Lung microvascular endothelial cell (primary cell): Measurements from ENCODE around the gene RSPO4. TPM values are rescaled to one million over a fixed set of nuclear protein-coding genes. Genes with fewer than 3 reads are reported as not detected.
"Not testable (repeated sequence)": the region's sequence is repeated elsewhere in the genome, so short reads cannot be mapped to it uniquely, and the experiment has no call there.

Experiments
- DNase-seq, 2 donors: peaks; one replicate each; pipeline versions ENCODE4 v3.0.0 to v3.0.0-alpha.2; 2010; ENCODE audit warnings: low read depth in 2 of 2
- total RNA-seq: library from RNA; depleted of rRNA; stranded (reverse); fragments of >200 nt; gene quantifications from 2 replicates; pipeline ENCODE4 v1.2.1, GENCODE V29; 2014

The RSPO4 gene
- not detected in 2 replicates for total RNA-seq

GRCh38 chr20:1001911-1002681 lies at the start of gene RSPO4:
RSPO4 (minus strand) TSS chr20:1002311; CDS start chr20:1002164, 147 bp downstream.
- DNase-seq: no peak

GRCh38 chr20:1050440-1050839 lies 48.3 kb upstream of the RSPO4 start:
- DNase-seq: no peak

- DNase-seq: no peak
Measured at GRCh38 chr20:1045860-1046418, 43.8 kb upstream of the RSPO4 start.

- no peak for DNase-seq
Measured at GRCh38 chr20:1041845-1042390, 39.8 kb upstream of the RSPO4 start.

GRCh38 chr20:1038205-1038604 lies 36.1 kb upstream of the RSPO4 start:
- no peak for DNase-seq

GRCh38 chr20:1037039-1037438 lies 34.9 kb upstream of the RSPO4 start:
- no peak for DNase-seq

- DNase-seq: no peak
Measured at GRCh38 chr20:1035466-1035865, 33.4 kb upstream of the RSPO4 start.

GRCh38 chr20:1034415-1034789 lies 32.3 kb upstream of the RSPO4 start:
- no peak for DNase-seq

GRCh38 chr20:1033751-1034414 lies 31.8 kb upstream of the RSPO4 start:
- no peak for DNase-seq

GRCh38 chr20:1029980-1030379 lies 27.9 kb upstream of the RSPO4 start:
- no peak for DNase-seq

GRCh38 chr20:1026214-1026613 lies 24.1 kb upstream of the RSPO4 start:
- not testable (repeated sequence) for DNase-seq

GRCh38 chr20:1022871-1023270 lies 20.8 kb upstream of the RSPO4 start:
- DNase-seq: no peak

- DNase-seq: no peak
Measured at GRCh38 chr20:1020614-1021013, 18.5 kb upstream of the RSPO4 start.

- no peak for DNase-seq
Measured at GRCh38 chr20:1019344-1019743, 17.2 kb upstream of the RSPO4 start.

GRCh38 chr20:1017677-1018076 lies 15.6 kb upstream of the RSPO4 start:
- DNase-seq: no peak

GRCh38 chr20:1015181-1015580 lies 13.1 kb upstream of the RSPO4 start:
- DNase-seq: no peak

GRCh38 chr20:1014471-1014870 lies 12.4 kb upstream of the RSPO4 start:
- DNase-seq: no peak

- DNase-seq: no peak
Measured at GRCh38 chr20:1013566-1014340, 11.6 kb upstream of the RSPO4 start.

GRCh38 chr20:1012359-1013168 lies 10.5 kb upstream of the RSPO4 start:
- no peak for DNase-seq

- DNase-seq: no peak
Measured at GRCh38 chr20:1010659-1011058, 8.5 kb upstream of the RSPO4 start.
